Measurements from ENCODE around the gene RAPGEF3. TPM values are rescaled to one million over a fixed set of nuclear protein-coding genes. Genes with fewer than 3 reads are reported as not detected.

Gene RAPGEF3
- total RNA-seq, 3 donors from 2014 or later: 40.6 to 87.8 (median 60.3) TPM

- peaks cover 0 to 5% of the 10 kb centered on the region in 2 donors for H3K4me1 ChIP-seq
- H3K36me3 ChIP-seq: no peaks in the 10 kb centered on the region
- H3K9me3 ChIP-seq: no peaks in the 10 kb centered on the region
- TF ChIP-seq POLR2A (IDR thresholded peaks at IDR 0.05) (no peak), POLR2AphosphoS5 (IDR thresholded peaks at IDR 0.05) (no peak), CTCF (IDR thresholded peaks at IDR 0.05) (no peak)
- H3K4me3 ChIP-seq: no peak overlapping the region
- H3K27me3 ChIP-seq: no peaks in the 10 kb centered on the region
- intact Hi-C loops (cut with DNase I; ENCODE audit: low total_unique reads): loop anchor here (10.0 kb wide), 1 partner anchor 45 kb away; the partner anchor contains the start of gene ENDOU
- no peak for DNase-seq (ENCODE audit: low spot score in 2 of 2)
- H3K27ac ChIP-seq: peak overlapping the region in 1 of 2 donors; percentile 27
These were observed 10.8 kb upstream of the RAPGEF3 start for GRCh38 chr12:47769234-47770085.

GRCh38 chr12:47768323-47768811 is 9.7 kb upstream of the RAPGEF3 start:
- Histone ChIP-seq H3K4me1 (peaks cover 0 to 5% of the 10 kb centered on the region in 2 donors), H3K36me3 (no peaks in the 10 kb centered on the region), H3K9me3 (no peaks in the 10 kb centered on the region), H3K4me3 (no peak overlapping the region), H3K27ac (peak overlapping the region in 1 of 2 donors; percentile 42), H3K27me3 (no peaks in the 10 kb centered on the region)
- no peak for DNase-seq (ENCODE audit: low spot score in 2 of 2)
- intact Hi-C loops (cut with DNase I; ENCODE audit: low total_unique reads): no loop called here
- TF ChIP-seq POLR2A (IDR thresholded peaks at IDR 0.05): no peak
- no peak for TF ChIP-seq CTCF (IDR thresholded peaks at IDR 0.05)
- no peak for TF ChIP-seq POLR2AphosphoS5 (IDR thresholded peaks at IDR 0.05)

- TF ChIP-seq POLR2AphosphoS5 (IDR thresholded peaks at IDR 0.05) (no peak), CTCF (IDR thresholded peaks at IDR 0.05) (peak; percentile 22 to 62 (median 55))
- no peaks in the 10 kb centered on the region for H3K36me3 ChIP-seq
- H3K9me3 ChIP-seq: no peaks in the 10 kb centered on the region
- intact Hi-C loops (cut with DNase I; ENCODE audit: low total_unique reads): no loop called here
- no peak overlapping the region for H3K27ac ChIP-seq
- no peak overlapping the region for H3K4me3 ChIP-seq
- no peak for DNase-seq (ENCODE audit: low spot score in 2 of 2)
- H3K27me3 ChIP-seq: no peaks in the 10 kb centered on the region
- H3K4me1 ChIP-seq: peaks cover 0 to 5% of the 10 kb centered on the region in 2 donors
These were observed 8.6 kb upstream of the RAPGEF3 start for GRCh38 chr12:47767216-47767724.

GRCh38 chr12:47766502-47767215 is 8.0 kb upstream of the RAPGEF3 start:
- intact Hi-C loops (cut with DNase I; ENCODE audit: low total_unique reads): no loop called here
- H3K4me3 ChIP-seq: no peak overlapping the region
- H3K36me3 ChIP-seq: no peaks in the 10 kb centered on the region
- peaks cover 0 to 5% of the 10 kb centered on the region in 2 donors for H3K4me1 ChIP-seq
- H3K9me3 ChIP-seq: no peaks in the 10 kb centered on the region
- TF ChIP-seq POLR2A (IDR thresholded peaks at IDR 0.05) (no peak), CTCF (IDR thresholded peaks at IDR 0.05) (no peak), POLR2AphosphoS5 (IDR thresholded peaks at IDR 0.05) (no peak)
- no peak overlapping the region for H3K27ac ChIP-seq
- no peaks in the 10 kb centered on the region for H3K27me3 ChIP-seq
- no peak for DNase-seq (ENCODE audit: low spot score in 2 of 2)

All from breast epithelium (tissue), 4 donors.